Measurements from ENCODE around the gene SVIL.

GRCh38 chr10:29635711-29636144 is 957 bp upstream of the SVIL start:
- TF ChIP-seq CTCF (IDR thresholded peaks at IDR 0.05; ENCODE audit: low read length) (no peak), EZH2 (optimal IDR thresholded peaks at IDR 0.05; ENCODE audit: low read depth, low read length) (no peak)

All from MM.1S (cell line).